ENCODE results near the gene PRRC2B.

The PRRC2B gene

GRCh38 chr9:131480258-131480657 is 86.4 kb downstream of the PRRC2B start:
- Histone ChIP-seq H3K27me3 (ENCODE audit: control insufficient read depth, insufficient read depth, low read length) (no peaks in the 10 kb centered on the region), H3K27ac (ENCODE audit: low read depth, low read length) (no peak overlapping the region), H3K36me3 (ENCODE audit: control insufficient read depth, insufficient read depth, low read length) (peaks cover 97% of the 10 kb centered on the region), H3K4me3 (ENCODE audit: low read depth, low read length) (no peak overlapping the region), H3K4me1 (ENCODE audit: control insufficient read depth, insufficient read depth, low read length) (no peaks in the 10 kb centered on the region), H3K9me3 (ENCODE audit: control insufficient read depth, insufficient read depth, low read depth, low read length) (no peaks in the 10 kb centered on the region), H3K9ac (ENCODE audit: low read length) (no peak overlapping the region)

GRCh38 chr9:131481441-131482342 is 87.8 kb downstream of the PRRC2B start:
- Histone ChIP-seq H3K9ac (ENCODE audit: low read length) (no peak overlapping the region), H3K27ac (ENCODE audit: low read depth, low read length) (no peak overlapping the region), H3K27me3 (ENCODE audit: control insufficient read depth, insufficient read depth, low read length) (no peaks in the 10 kb centered on the region), H3K4me1 (ENCODE audit: control insufficient read depth, insufficient read depth, low read length) (no peaks in the 10 kb centered on the region), H3K36me3 (ENCODE audit: control insufficient read depth, insufficient read depth, low read length) (peaks cover 97% of the 10 kb centered on the region), H3K9me3 (ENCODE audit: control insufficient read depth, insufficient read depth, low read depth, low read length) (no peaks in the 10 kb centered on the region), H3K4me3 (ENCODE audit: low read depth, low read length) (no peak overlapping the region)

- Histone ChIP-seq H3K36me3 (ENCODE audit: control insufficient read depth, insufficient read depth, low read length) (peaks cover 97% of the 10 kb centered on the region), H3K4me3 (ENCODE audit: low read depth, low read length) (no peak overlapping the region), H3K4me1 (ENCODE audit: control insufficient read depth, insufficient read depth, low read length) (no peaks in the 10 kb centered on the region), H3K9me3 (ENCODE audit: control insufficient read depth, insufficient read depth, low read depth, low read length) (no peaks in the 10 kb centered on the region), H3K9ac (ENCODE audit: low read length) (no peak overlapping the region), H3K27me3 (ENCODE audit: control insufficient read depth, insufficient read depth, low read length) (no peaks in the 10 kb centered on the region), H3K27ac (ENCODE audit: low read depth, low read length) (no peak overlapping the region)
Observed at GRCh38 chr9:131482343-131483006, 88.6 kb downstream of the PRRC2B start.

DNA sequence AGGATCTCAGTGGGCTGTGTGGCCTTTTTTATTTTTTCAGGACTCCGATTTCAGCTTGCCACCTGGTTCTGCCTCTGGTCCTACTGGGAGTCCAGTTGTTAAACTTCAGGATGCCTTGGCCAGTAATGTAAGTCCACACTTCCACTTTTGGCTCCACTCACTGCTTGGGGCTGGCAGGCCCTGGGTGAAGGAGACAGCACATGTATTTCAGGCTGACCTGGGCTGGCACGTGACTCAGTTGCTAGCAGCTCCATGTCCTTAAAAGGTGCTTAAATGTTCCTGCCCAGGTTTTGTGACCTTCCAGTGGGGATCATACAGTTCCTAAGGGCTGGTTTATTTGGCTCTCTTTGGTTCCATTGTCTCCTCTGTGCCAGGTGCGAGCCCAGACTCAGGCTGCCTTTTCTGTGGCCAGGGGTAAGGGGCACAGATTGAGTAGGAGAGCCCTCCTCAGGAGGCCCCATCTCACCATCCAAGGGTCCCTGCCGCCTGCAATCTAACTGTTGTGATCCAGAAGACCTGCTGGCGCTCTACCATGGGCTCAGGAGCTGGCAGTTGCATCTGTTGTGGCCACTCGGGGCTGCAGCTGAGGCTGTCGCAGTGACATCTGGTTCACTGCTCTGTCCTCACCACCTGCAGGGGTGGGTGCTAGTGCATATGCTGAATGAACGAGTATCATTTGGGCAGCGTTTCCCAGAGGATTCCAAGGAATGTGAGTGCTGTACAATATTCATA is 89.6 kb downstream of the PRRC2B start:
- Histone ChIP-seq H3K9ac (ENCODE audit: low read length) (no peak overlapping the region), H3K27me3 (ENCODE audit: control insufficient read depth, insufficient read depth, low read length) (no peaks in the 10 kb centered on the region), H3K9me3 (ENCODE audit: control insufficient read depth, insufficient read depth, low read depth, low read length) (no peaks in the 10 kb centered on the region), H3K36me3 (ENCODE audit: control insufficient read depth, insufficient read depth, low read length) (peaks cover 98% of the 10 kb centered on the region), H3K27ac (ENCODE audit: low read depth, low read length) (no peak overlapping the region), H3K4me3 (ENCODE audit: low read depth, low read length) (no peak overlapping the region), H3K4me1 (ENCODE audit: control insufficient read depth, insufficient read depth, low read length) (no peaks in the 10 kb centered on the region)

GRCh38 chr9:131484051-131484445 is 90.2 kb downstream of the PRRC2B start:
- no peak overlapping the region for H3K27ac ChIP-seq (ENCODE audit: low read depth, low read length)
- no peaks in the 10 kb centered on the region for H3K27me3 ChIP-seq (ENCODE audit: control insufficient read depth, insufficient read depth, low read length)
- H3K9ac ChIP-seq (ENCODE audit: low read length) = no peak overlapping the region
- no peaks in the 10 kb centered on the region for H3K9me3 ChIP-seq (ENCODE audit: control insufficient read depth, insufficient read depth, low read depth, low read length)
- H3K36me3 ChIP-seq (ENCODE audit: control insufficient read depth, insufficient read depth, low read length) = peaks cover 98% of the 10 kb centered on the region
- no peak overlapping the region for H3K4me3 ChIP-seq (ENCODE audit: low read depth, low read length)
- no peaks in the 10 kb centered on the region for H3K4me1 ChIP-seq (ENCODE audit: control insufficient read depth, insufficient read depth, low read length)

GRCh38 chr9:131484560-131485185 is 90.8 kb downstream of the PRRC2B start:
- H3K4me3 ChIP-seq (ENCODE audit: low read depth, low read length) = no peak overlapping the region
- no peak overlapping the region for H3K9ac ChIP-seq (ENCODE audit: low read length)
- H3K36me3 ChIP-seq (ENCODE audit: control insufficient read depth, insufficient read depth, low read length) = peaks cover 98% of the 10 kb centered on the region
- H3K9me3 ChIP-seq (ENCODE audit: control insufficient read depth, insufficient read depth, low read depth, low read length) = no peaks in the 10 kb centered on the region
- H3K4me1 ChIP-seq (ENCODE audit: control insufficient read depth, insufficient read depth, low read length) = no peaks in the 10 kb centered on the region
- H3K27ac ChIP-seq (ENCODE audit: low read depth, low read length) = no peak overlapping the region
- no peaks in the 10 kb centered on the region for H3K27me3 ChIP-seq (ENCODE audit: control insufficient read depth, insufficient read depth, low read length)

DNA sequence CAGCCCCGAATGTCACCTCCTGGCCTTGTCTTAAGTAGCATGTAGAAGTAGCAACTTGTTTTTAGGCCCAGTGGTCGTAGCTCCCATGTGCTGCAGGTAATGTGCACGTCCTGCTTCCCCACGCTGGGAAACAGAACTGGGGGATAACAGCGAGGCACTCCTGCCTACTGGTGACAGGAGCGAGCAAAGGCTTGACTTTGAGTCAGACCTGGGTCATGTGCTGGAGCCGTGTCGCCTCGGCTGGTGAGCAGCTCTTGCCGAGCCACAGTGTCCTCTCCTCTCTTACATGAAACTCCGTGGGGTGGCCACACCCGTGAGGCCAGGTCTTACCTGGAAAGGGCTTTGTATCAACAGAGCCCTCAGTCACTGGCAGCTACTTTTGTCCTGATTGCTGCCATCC is 91.3 kb downstream of the PRRC2B start:
- H3K4me3 ChIP-seq (ENCODE audit: low read depth, low read length) = no peak overlapping the region
- H3K4me1 ChIP-seq (ENCODE audit: control insufficient read depth, insufficient read depth, low read length) = no peaks in the 10 kb centered on the region

DNA sequence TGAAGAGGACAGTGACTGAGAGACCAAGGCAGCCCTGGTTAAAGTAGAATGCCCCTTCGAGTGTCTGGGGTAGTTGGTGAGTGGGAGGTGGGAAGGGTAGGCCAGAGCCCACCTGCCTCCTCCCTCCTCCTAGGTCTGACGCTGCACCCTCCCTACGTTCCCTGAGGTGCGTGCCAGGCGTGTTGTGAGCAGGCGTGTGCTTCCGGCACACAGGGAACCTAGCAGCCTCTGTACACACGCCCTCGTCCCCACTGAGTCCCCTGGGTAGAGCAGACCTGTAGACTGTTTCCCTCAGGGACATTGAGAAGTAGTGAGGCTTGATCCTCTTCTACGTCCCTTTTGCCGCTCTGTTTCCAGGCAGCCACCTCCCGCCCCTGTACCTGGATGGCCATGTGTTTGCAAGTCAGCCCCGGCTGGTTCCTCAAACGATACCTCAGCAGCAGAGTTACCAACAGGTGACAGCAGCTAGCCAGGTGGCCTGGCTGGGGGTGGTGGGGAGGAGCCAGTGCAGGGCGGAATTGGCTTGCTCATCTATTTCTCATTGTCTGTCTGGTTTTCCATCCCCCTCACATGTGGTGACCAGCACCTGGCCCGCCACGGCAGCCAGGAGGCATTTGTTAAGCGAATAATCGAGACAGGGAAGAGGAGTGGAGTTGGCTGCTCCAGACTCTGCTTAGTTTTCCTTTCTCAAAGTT is 92.0 kb downstream of the PRRC2B start:
- H3K9ac ChIP-seq (ENCODE audit: low read length) = no peak overlapping the region
- H3K36me3 ChIP-seq (ENCODE audit: control insufficient read depth, insufficient read depth, low read length) = peaks cover 98% of the 10 kb centered on the region
- H3K27ac ChIP-seq (ENCODE audit: low read depth, low read length) = no peak overlapping the region
- H3K9me3 ChIP-seq (ENCODE audit: control insufficient read depth, insufficient read depth, low read depth, low read length) = no peaks in the 10 kb centered on the region
- H3K4me3 ChIP-seq (ENCODE audit: low read depth, low read length) = no peak overlapping the region
- H3K4me1 ChIP-seq (ENCODE audit: control insufficient read depth, insufficient read depth, low read length) = no peaks in the 10 kb centered on the region
- H3K27me3 ChIP-seq (ENCODE audit: control insufficient read depth, insufficient read depth, low read length) = no peaks in the 10 kb centered on the region

More for the DNA sequence above, 91.3 kb downstream of the PRRC2B start:
- Histone ChIP-seq H3K36me3 (ENCODE audit: control insufficient read depth, insufficient read depth, low read length) (peaks cover 98% of the 10 kb centered on the region), H3K9ac (ENCODE audit: low read length) (no peak overlapping the region), H3K27ac (ENCODE audit: low read depth, low read length) (no peak overlapping the region), H3K9me3 (ENCODE audit: control insufficient read depth, insufficient read depth, low read depth, low read length) (no peaks in the 10 kb centered on the region), H3K27me3 (ENCODE audit: control insufficient read depth, insufficient read depth, low read length) (no peaks in the 10 kb centered on the region)

GRCh38 chr9:131487001-131487400 is 93.1 kb downstream of the PRRC2B start:
- H3K9me3 ChIP-seq (ENCODE audit: control insufficient read depth, insufficient read depth, low read depth, low read length) = no peaks in the 10 kb centered on the region
- H3K4me1 ChIP-seq (ENCODE audit: control insufficient read depth, insufficient read depth, low read length) = no peaks in the 10 kb centered on the region
- no peak overlapping the region for H3K9ac ChIP-seq (ENCODE audit: low read length)
- H3K36me3 ChIP-seq (ENCODE audit: control insufficient read depth, insufficient read depth, low read length) = peaks cover 100% of the 10 kb centered on the region
- H3K27me3 ChIP-seq (ENCODE audit: control insufficient read depth, insufficient read depth, low read length) = no peaks in the 10 kb centered on the region
- no peak overlapping the region for H3K27ac ChIP-seq (ENCODE audit: low read depth, low read length)
- no peak overlapping the region for H3K4me3 ChIP-seq (ENCODE audit: low read depth, low read length)

DNA sequence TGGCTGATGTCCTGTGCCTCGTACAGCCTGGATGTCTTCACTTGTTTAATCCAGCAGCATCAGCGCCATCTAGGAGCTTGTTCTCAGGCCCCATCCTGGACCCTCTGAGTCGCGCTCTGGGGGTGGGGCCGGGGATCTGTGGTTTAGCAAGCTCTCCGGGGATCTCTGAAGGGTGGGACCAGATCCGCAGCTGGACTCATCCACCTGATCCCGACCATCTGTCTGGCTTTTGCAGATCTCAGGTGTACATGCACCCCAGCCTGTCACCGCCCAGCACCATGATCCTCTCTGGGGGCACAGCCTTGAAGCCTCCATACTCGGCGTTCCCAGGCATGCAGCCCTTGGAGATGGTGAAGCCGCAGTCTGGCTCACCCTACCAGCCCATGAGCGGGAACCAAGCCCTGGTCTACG is 93.7 kb downstream of the PRRC2B start:
- H3K27ac ChIP-seq (ENCODE audit: low read depth, low read length) = no peak overlapping the region
- H3K9ac ChIP-seq (ENCODE audit: low read length) = no peak overlapping the region
- H3K36me3 ChIP-seq (ENCODE audit: control insufficient read depth, insufficient read depth, low read length) = peaks cover 100% of the 10 kb centered on the region

More for the DNA sequence above, 93.7 kb downstream of the PRRC2B start:
- no peaks in the 10 kb centered on the region for H3K4me1 ChIP-seq (ENCODE audit: control insufficient read depth, insufficient read depth, low read length)
- H3K27me3 ChIP-seq (ENCODE audit: control insufficient read depth, insufficient read depth, low read length) = no peaks in the 10 kb centered on the region
- no peak overlapping the region for H3K4me3 ChIP-seq (ENCODE audit: low read depth, low read length)
- no peaks in the 10 kb centered on the region for H3K9me3 ChIP-seq (ENCODE audit: control insufficient read depth, insufficient read depth, low read depth, low read length)

Measured in HUES6 (cell line).